Gastrocnemius medialis (tissue), 4 donors: ENCODE measurements around the gene LHX3. TPM values are rescaled to one million over a fixed set of nuclear protein-coding genes. Genes with fewer than 3 reads are reported as not detected.

Source experiments
- ATAC-seq, 2 donors: fragments of 150-250 bp; one replicate each; pipeline ENCODE4 v1.9.1; 2016
- DNase-seq, 2 donors: peaks; one replicate each; pipeline ENCODE4 v3.0.0-alpha.2; 2019
- H3K27ac ChIP-seq, 4 donors: fragments of 200-600 bp; sonication (generic); 1 replicate in 1 of 4; 2 replicates in 3 of 4; pipeline ENCODE4 v1.5.1; 2016 to 2018; ENCODE audit warnings: mild to moderate bottlenecking in 2 of 4, moderate library complexity in 1 of 4
- H3K27me3 ChIP-seq, 3 donors: fragments of 200-600 bp; sonication (generic) in 2 of 3; 1 replicate in 1 of 3; 2 replicates in 2 of 3; pipeline versions ENCODE4 v1.5.1 to v1.6.0; 2016 to 2019; ENCODE audit warnings: mild to moderate bottlenecking in 1 of 3, moderate library complexity in 1 of 3
- H3K36me3 ChIP-seq, 2 donors: fragments of 200-600 bp; sonication (generic) in 1 of 2; one replicate each; pipeline ENCODE4 v1.5.1; 2017 to 2018
- H3K4me1 ChIP-seq, 2 donors: fragments of 200-600 bp; sonication (generic) in 1 of 2; one replicate each; pipeline ENCODE4 v1.5.1; 2016 to 2017; ENCODE audit warnings: mild to moderate bottlenecking in 2 of 2
- H3K4me3 ChIP-seq, 4 donors: fragments of 200-600 bp; sonication (generic) in 3 of 4; 1 replicate in 1 of 4; 2 replicates in 3 of 4; pipeline ENCODE4 v1.5.1; 2016 to 2019; ENCODE audit warnings: mild to moderate bottlenecking in 2 of 4
- H3K9me3 ChIP-seq, 3 donors: fragments of 200-600 bp; sonication (generic) in 2 of 3; 1 replicate in 1 of 3; 2 replicates in 2 of 3; pipeline ENCODE4 v1.5.1; 2016 to 2019
- CTCF ChIP-seq, 5 experiments: fragments of 450-650 bp in 3 of 5; fragments of 200-600 bp in 2 of 5; sonication (generic) in 2 of 5; IDR thresholded peaks in 4 of 5; conservative IDR thresholded peaks in 1 of 5; 1 replicate in 4 of 5; 2 replicates in 1 of 5; pipeline ENCODE4 v1.5.1; 2016 to 2019; ENCODE audit warnings: antibody characterized with exemption in 5 of 5, mild to moderate bottlenecking in 3 of 5, moderate library complexity in 3 of 5
- POLR2A ChIP-seq, 2 donors: fragments of 450-650 bp; IDR thresholded peaks; one replicate each; pipeline ENCODE4 v1.6.1; 2017; ENCODE audit warnings: antibody characterized with exemption in 2 of 2, mild to moderate bottlenecking in 2 of 2, moderate library complexity in 2 of 2
- in situ Hi-C, 4 donors: fragments of 200-750 bp; cut with MboI; loops; one replicate each; pipeline versions ENCODE4 v1.15.0 to v1.8.0; 2017; ENCODE audit warnings: low sequenced_read_pairs in 4 of 4
- intact Hi-C: fragments of 100-400 bp; cut with DNase I; formaldehyde crosslinking; loops from one replicate; pipeline ENCODE4 v1.15.1; 2023; ENCODE audit warnings: low total_unique reads
- total RNA-seq, 4 donors: library from RNA; depleted of rRNA; stranded (reverse); fragments of >200 nt; gene quantifications; one replicate each; pipeline versions ENCODE4 v1.1.0 to v1.2.3, GENCODE V29; 2016

LHX3 gene
- total RNA-seq, 4 donors from 2014 or later: not detected

- H3K27ac ChIP-seq: no peak overlapping the region
- in situ Hi-C loops: no loop called here
- peaks cover 0 to 53% of the 10 kb centered on the region in 2 donors for H3K36me3 ChIP-seq
- no peak overlapping the region for H3K4me3 ChIP-seq
- H3K27me3 ChIP-seq: peaks cover under 1 to 7% (median under 1%) of the 10 kb centered on the region in 3 donors
- H3K9me3 ChIP-seq: no peaks in the 10 kb centered on the region
- ATAC-seq: no peak
- intact Hi-C loops: no loop called here
- TF ChIP-seq POLR2A (IDR thresholded peaks at IDR 0.05) (no peak), CTCF (IDR thresholded peaks at IDR 0.05 in 4 of 5, conservative IDR thresholded peaks at IDR 0.05 in 1 of 5) (no peak)
- no peaks in the 10 kb centered on the region for H3K4me1 ChIP-seq
- DNase-seq: no peak
Measured at GRCh38 chr9:136209786-136210185, 4.9 kb upstream of the LHX3 start.

GRCh38 chr9:136209232-136209631, 4.3 kb upstream of the LHX3 start:
- in situ Hi-C loops (no loop called here), intact Hi-C loops (no loop called here)
- ATAC-seq: no peak
- H3K36me3 ChIP-seq: peaks cover 0 to 47% of the 10 kb centered on the region in 2 donors
- H3K9me3 ChIP-seq: no peaks in the 10 kb centered on the region
- TF ChIP-seq CTCF (IDR thresholded peaks at IDR 0.05 in 4 of 5, conservative IDR thresholded peaks at IDR 0.05 in 1 of 5) (no peak), POLR2A (IDR thresholded peaks at IDR 0.05) (no peak)
- H3K27me3 ChIP-seq: peaks cover 6 to 12% (median 6%) of the 10 kb centered on the region in 3 donors
- H3K4me1 ChIP-seq: no peaks in the 10 kb centered on the region
- H3K4me3 ChIP-seq: no peak overlapping the region
- no peak for DNase-seq
- H3K27ac ChIP-seq: no peak overlapping the region

GRCh38 chr9:136208675-136209074, 3.7 kb upstream of the LHX3 start:
- DNase-seq (no peak), ATAC-seq (no peak)
- intact Hi-C loops: no loop called here
- TF ChIP-seq CTCF (IDR thresholded peaks at IDR 0.05 in 4 of 5, conservative IDR thresholded peaks at IDR 0.05 in 1 of 5) (no peak), POLR2A (IDR thresholded peaks at IDR 0.05) (no peak)
- H3K9me3 ChIP-seq: no peaks in the 10 kb centered on the region
- no peaks in the 10 kb centered on the region for H3K4me1 ChIP-seq
- H3K36me3 ChIP-seq: peaks cover 0 to 42% of the 10 kb centered on the region in 2 donors
- no peak overlapping the region for H3K4me3 ChIP-seq
- peaks cover 11 to 18% (median 11%) of the 10 kb centered on the region in 3 donors for H3K27me3 ChIP-seq
- in situ Hi-C loops: no loop called here
- H3K27ac ChIP-seq: no peak overlapping the region

GRCh38 chr9:136207616-136208015, 2.7 kb upstream of the LHX3 start:
- H3K36me3 ChIP-seq: peaks cover 0 to 34% of the 10 kb centered on the region in 2 donors
- H3K4me1 ChIP-seq: no peaks in the 10 kb centered on the region
- H3K27ac ChIP-seq: no peak overlapping the region
- no peaks in the 10 kb centered on the region for H3K9me3 ChIP-seq
- no peak for ATAC-seq
- in situ Hi-C loops: no loop called here
- no peak for TF ChIP-seq CTCF (IDR thresholded peaks at IDR 0.05 in 4 of 5, conservative IDR thresholded peaks at IDR 0.05 in 1 of 5)
- TF ChIP-seq POLR2A (IDR thresholded peaks at IDR 0.05): no peak
- no peak overlapping the region for H3K4me3 ChIP-seq
- peaks cover 17 to 27% (median 19%) of the 10 kb centered on the region in 3 donors for H3K27me3 ChIP-seq
- DNase-seq: no peak
- intact Hi-C loops: no loop called here
